GM18858 (cell line): ENCODE measurements around the gene TBC1D8.
"Not testable (repeated sequence)": the region's sequence is repeated elsewhere in the genome, so short reads cannot be mapped to it uniquely, and the experiment has no call there.

Experiments used
- ATAC-seq: cut with Tn5 transposase; IDR thresholded peaks from one replicate; pipeline ENCODE4 v1.9.1; 2021; ENCODE audit not compliant: unreplicated experiment

TBC1D8 gene

GRCh38 chr2:101080211-101081068 lies 70.7 kb downstream of the TBC1D8 start:
- no peak for ATAC-seq

- ATAC-seq, result no peak
Observed at GRCh38 chr2:101076581-101076980, 74.6 kb downstream of the TBC1D8 start.

- no peak for ATAC-seq
Observed at GRCh38 chr2:101064868-101065549, 86.2 kb downstream of the TBC1D8 start.

GRCh38 chr2:101064505-101064867 lies 86.7 kb downstream of the TBC1D8 start:
- no peak for ATAC-seq

GRCh38 chr2:101064125-101064502 lies 87.1 kb downstream of the TBC1D8 start:
- ATAC-seq, result no peak

DNA sequence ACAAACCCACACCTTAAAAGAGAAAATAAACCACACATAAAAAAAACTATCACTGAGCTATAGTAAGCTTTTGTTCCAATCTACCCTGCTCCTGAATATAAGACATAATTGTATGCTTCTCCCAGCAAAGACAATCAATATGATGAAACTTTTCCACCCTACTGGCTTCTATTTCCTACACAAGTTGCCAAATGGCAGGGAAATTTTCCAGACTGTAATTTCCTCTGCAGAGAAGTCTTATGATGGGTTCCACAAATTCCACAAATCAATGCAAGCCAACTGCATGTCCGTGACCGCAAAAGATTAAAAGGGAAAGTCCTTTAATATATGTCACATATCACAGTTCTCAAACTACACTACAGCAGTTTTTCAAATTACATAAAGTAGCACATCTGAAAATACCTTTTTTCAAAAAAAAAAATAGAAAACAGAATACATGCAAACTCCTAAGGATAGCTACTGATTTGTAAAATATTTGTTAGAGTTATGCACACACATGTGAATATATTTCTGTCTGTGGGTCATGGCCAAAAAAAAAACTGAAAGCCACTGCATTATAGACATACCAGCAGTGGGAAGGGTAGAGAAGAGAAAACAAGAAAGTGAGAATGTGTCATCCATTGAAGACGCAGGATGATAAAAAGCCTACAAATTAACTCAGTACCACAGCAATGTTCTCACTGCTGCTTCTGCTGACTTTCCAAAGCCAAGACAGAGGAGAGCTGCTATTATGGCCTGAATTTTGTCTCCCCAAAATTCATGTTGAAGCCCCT lies 87.6 kb downstream of the TBC1D8 start:
- ATAC-seq, result no peak

DNA sequence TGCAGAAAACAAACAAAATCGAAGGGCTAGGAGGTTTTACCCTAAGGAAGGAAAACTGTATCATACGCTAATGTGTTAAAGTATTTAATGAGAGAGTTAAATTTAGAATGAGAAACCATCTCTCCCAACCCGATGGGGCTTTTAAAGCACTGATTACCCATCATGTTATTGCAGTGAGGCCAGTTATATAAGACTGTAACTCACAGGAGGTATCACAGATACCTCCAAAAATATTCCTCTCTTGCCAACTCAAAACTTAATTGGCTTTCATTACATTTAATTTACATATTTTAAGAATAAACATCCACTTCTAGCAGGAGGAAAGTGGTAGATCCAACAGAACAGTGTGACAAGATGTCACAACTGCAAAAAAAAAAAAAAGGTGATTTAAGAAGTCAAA lies 92.8 kb downstream of the TBC1D8 start:
- no peak for ATAC-seq

DNA sequence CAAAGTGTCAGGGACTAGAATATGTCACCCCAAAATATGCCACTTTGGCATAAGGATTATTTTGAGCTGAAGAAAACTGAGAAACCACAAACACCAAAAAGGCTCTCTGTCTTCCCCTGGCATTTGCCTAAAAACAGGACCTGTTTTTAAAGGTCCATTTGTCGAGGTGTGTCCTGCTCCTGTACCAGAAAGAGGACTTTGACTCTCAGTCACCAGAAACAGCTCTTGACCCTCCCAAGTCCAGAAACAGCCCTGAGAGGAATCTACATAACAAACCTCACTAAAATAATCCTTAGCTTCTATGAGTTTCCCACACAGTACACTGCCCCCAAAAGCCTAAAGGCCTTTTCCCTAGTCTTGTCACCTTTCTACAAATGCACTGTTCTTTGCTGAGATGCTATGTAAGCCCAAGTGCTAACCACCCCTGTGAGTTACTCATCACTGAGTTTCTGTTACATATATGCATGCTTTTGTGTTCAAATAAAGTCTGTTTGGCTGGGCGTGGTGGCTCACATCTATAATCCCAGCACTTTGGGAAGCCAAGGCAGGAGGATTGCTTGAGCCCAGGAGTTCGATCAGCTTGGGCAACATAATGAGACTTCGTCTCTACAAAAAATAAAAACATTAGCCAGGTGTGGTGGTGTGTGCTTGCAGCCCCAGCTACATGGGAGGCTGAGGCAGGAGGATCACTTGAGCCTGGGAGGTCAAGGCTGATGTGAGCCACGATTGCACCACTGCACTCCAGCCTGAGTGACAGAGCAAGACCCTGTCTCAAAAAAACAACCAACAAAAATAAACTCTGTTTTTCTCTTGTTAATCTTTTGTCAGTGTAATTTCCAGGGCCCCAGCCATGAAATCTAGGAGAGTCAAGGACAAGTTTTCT lies 93.9 kb downstream of the TBC1D8 start:
- ATAC-seq, result no peak

GRCh38 chr2:101053117-101053516 lies 98.1 kb downstream of the TBC1D8 start:
- no peak for ATAC-seq

- ATAC-seq, result no peak
Observed at GRCh38 chr2:101052147-101052546, 99.0 kb downstream of the TBC1D8 start.

- not testable (repeated sequence) for ATAC-seq
Observed at GRCh38 chr2:101050886-101051285, 100.3 kb downstream of the TBC1D8 start.

GRCh38 chr2:101048756-101049155 lies 102.4 kb downstream of the TBC1D8 start:
- no peak for ATAC-seq

DNA sequence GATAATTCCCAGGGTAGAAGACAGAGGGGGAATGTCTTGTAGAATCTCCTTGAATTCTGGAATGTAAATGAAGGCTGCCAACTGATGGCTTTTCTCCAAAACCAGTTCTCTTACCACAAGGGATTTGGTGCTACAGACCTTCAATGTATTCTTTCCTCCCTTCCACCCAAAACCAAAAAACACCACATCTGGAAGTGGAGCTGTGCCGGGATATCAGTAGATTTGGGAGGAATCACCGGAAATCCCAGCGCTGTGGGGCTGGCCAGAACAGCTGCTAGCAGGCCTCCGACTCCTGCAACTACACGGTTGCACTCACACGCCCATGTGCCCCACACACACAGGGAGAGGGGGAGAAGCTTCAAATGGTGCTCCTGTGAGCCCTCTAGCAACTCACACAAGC lies 103.4 kb downstream of the TBC1D8 start:
- ATAC-seq, result no peak

GRCh38 chr2:101047075-101047766 lies 104.0 kb downstream of the TBC1D8 start:
- ATAC-seq, result no peak

GRCh38 chr2:101045330-101045729 lies 105.9 kb downstream of the TBC1D8 start:
- ATAC-seq, result no peak

GRCh38 chr2:101041413-101041812 lies 109.8 kb downstream of the TBC1D8 start:
- no peak for ATAC-seq

- ATAC-seq, result no peak
Observed at GRCh38 chr2:101040761-101041160, 110.4 kb downstream of the TBC1D8 start.

- ATAC-seq, result no peak
Observed at GRCh38 chr2:101040072-101040471, 111.1 kb downstream of the TBC1D8 start.

- no peak for ATAC-seq
Observed at GRCh38 chr2:101038455-101039255, 112.5 kb downstream of the TBC1D8 start.
